KMS-11 (cell line): ENCODE data around the gene DPP10.

Experiments used
- H2AFZ ChIP-seq: fragments of 200-600 bp; sonication (generic); 2 replicates; pipeline ENCODE4 v1.6.1; 2016; ENCODE audit warnings: antibody characterized with exemption, mixed run types, low read depth
- H3K27ac ChIP-seq: fragments of 200-600 bp; sonication (generic); 2 replicates; pipeline ENCODE4 v1.6.1; 2016; ENCODE audit warnings: mild to moderate bottlenecking, mixed run types
- H3K27me3 ChIP-seq: fragments of 200-600 bp; sonication (generic); 2 replicates; pipeline ENCODE4 v1.6.1; 2017; ENCODE audit warnings: mild to moderate bottlenecking, low read depth, mixed run types, moderate library complexity; ENCODE audit not compliant: insufficient read depth
- H3K36me3 ChIP-seq: fragments of 200-600 bp; sonication (generic); 2 replicates; pipeline ENCODE4 v1.6.1; 2017; ENCODE audit warnings: mild to moderate bottlenecking, mixed run types; ENCODE audit not compliant: insufficient read depth
- H3K4me1 ChIP-seq: fragments of 200-600 bp; sonication (generic); 2 replicates; pipeline ENCODE4 v1.6.1; 2016; ENCODE audit warnings: mild to moderate bottlenecking, low read depth, mixed run types; ENCODE audit not compliant: poor library complexity, severe bottlenecking
- H3K4me2 ChIP-seq: fragments of 200-600 bp; sonication (generic); 2 replicates; pipeline ENCODE4 v1.7.0; 2016; ENCODE audit warnings: mild to moderate bottlenecking, mixed run types
- H3K4me3 ChIP-seq: fragments of 200-600 bp; sonication (generic); IDR thresholded peaks from 2 replicates; pipeline ENCODE4 v1.6.1; 2017; ENCODE audit warnings: low read depth, low read length, mixed read lengths; ENCODE audit not compliant: insufficient read depth
- H3K79me2 ChIP-seq: fragments of 200-600 bp; sonication (generic); 2 replicates; pipeline ENCODE4 v1.6.1; 2016; ENCODE audit warnings: low read depth, mixed run types; ENCODE audit not compliant: insufficient read depth
- H3K9ac ChIP-seq: fragments of 200-600 bp; sonication (generic); 2 replicates; pipeline ENCODE4 v1.6.1; 2016; ENCODE audit warnings: mild to moderate bottlenecking, mixed run types
- H4K20me1 ChIP-seq: fragments of 200-600 bp; sonication (generic); 2 replicates; pipeline ENCODE4 v1.6.1; 2016; ENCODE audit warnings: mild to moderate bottlenecking, mixed run types; ENCODE audit not compliant: insufficient read depth
- CTCF ChIP-seq: fragments of 200-600 bp; sonication (generic); conservative IDR thresholded peaks from 2 replicates; pipeline ENCODE4 v1.6.1; 2017; ENCODE audit warnings: low read depth, mild to moderate bottlenecking, antibody characterized with exemption, low read length, moderate library complexity, mixed read lengths

Gene DPP10

GRCh38 chr2:115874427-115874826, 1432.0 kb downstream of the DPP10 start:
- H4K20me1 ChIP-seq: no peaks in the 10 kb centered on the region
- no peak for TF ChIP-seq CTCF
- H3K27me3 ChIP-seq: no peaks in the 10 kb centered on the region
- no peak overlapping the region for H3K4me3 ChIP-seq
- H3K4me2 ChIP-seq: no peak overlapping the region
- no peaks in the 10 kb centered on the region for H3K4me1 ChIP-seq
- no peak overlapping the region for H3K9ac ChIP-seq
- no peaks in the 10 kb centered on the region for H3K79me2 ChIP-seq
- no peak overlapping the region for H2AFZ ChIP-seq
- H3K36me3 ChIP-seq: no peaks in the 10 kb centered on the region
- no peak overlapping the region for H3K27ac ChIP-seq

GRCh38 chr2:115880558-115880957, 1438.1 kb downstream of the DPP10 start:
- Histone ChIP-seq H3K79me2 (no peaks in the 10 kb centered on the region), H3K36me3 (no peaks in the 10 kb centered on the region), H3K4me2 (no peak overlapping the region), H3K27ac (no peak overlapping the region), H3K9ac (no peak overlapping the region), H2AFZ (no peak overlapping the region), H4K20me1 (no peaks in the 10 kb centered on the region), H3K27me3 (no peaks in the 10 kb centered on the region), H3K4me1 (no peaks in the 10 kb centered on the region), H3K4me3 (no peak overlapping the region)
- no peak for TF ChIP-seq CTCF

GRCh38 chr2:115887209-115887776, 1444.9 kb downstream of the DPP10 start:
- no peak for TF ChIP-seq CTCF
- H4K20me1 ChIP-seq: no peaks in the 10 kb centered on the region
- no peak overlapping the region for H3K4me2 ChIP-seq
- H3K36me3 ChIP-seq: no peaks in the 10 kb centered on the region
- H3K4me1 ChIP-seq: no peaks in the 10 kb centered on the region
- no peak overlapping the region for H3K4me3 ChIP-seq
- H2AFZ ChIP-seq: no peak overlapping the region
- no peaks in the 10 kb centered on the region for H3K79me2 ChIP-seq
- H3K9ac ChIP-seq: no peak overlapping the region
- H3K27ac ChIP-seq: no peak overlapping the region
- no peaks in the 10 kb centered on the region for H3K27me3 ChIP-seq
